ENCODE measurements around the gene MPO.

MPO gene

GRCh38 chr17:58312829-58313228 is 32.1 kb upstream of the MPO start:
- Mint-ChIP-seq H3K27me3 (no peaks in the 10 kb centered on the region), H3K27ac (no peak overlapping the region), H3K9me3 (no peaks in the 10 kb centered on the region), H3K4me3 (no peak overlapping the region), H3K4me1 (peaks cover 9% of the 10 kb centered on the region)
- no peak for ATAC-seq
- DNase-seq: no peak

DNA sequence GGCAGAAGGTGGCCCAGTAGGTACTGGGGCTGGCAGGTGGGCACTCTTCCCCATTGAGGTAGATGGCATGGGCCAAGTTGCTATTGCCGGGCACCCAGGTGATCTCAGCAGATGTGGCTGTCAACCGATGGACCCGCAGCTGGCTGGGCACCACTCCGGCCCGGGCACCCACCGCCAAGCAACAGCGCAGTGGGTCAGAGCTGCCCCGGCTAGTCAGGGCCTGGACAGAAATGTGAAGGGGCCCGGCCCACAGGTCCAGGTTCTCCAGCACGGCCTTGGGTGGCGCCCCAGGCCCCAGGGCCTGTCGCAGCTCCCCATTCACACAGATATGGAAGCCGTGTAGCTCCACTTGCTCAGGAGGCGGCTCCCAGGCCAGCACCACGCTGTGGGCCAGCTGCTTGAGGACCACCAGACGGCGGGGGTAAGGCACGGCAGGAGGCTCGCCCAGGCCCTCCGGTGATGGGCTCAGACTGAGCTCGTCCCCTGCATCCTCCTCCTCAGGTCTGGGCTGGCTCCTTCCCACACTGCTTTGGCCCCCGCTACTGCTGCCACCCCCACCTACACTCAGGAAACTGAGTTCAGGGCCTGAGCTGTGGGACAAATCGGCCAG is 31.4 kb upstream of the MPO start:
- no peak overlapping the region for H3K27ac Mint-ChIP-seq

DNA sequence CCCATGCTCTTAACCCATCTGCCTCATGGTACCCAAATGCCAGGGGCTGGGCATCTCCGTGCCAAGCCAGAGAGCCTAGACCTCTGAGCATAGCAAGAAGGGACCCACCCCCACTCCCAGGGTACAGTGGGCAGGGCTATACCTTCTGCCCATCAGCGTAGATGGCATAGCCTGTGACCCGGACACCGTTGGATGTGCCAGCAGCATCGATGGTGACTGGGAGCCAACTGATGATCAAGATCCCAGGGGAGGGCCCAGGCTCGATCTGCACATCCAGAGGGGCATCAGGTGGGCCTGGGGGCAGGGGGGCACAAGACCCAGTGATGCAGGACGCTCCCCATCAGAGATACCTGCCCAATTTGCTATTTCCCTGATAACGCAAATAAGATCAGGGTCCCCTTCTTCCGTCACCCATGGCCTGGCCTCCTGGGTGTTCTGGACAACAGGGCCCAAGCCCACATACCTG is 30.7 kb upstream of the MPO start:
- DNase-seq (no peak), ATAC-seq (no peak)
- Mint-ChIP-seq H3K27me3 (no peaks in the 10 kb centered on the region), H3K9me3 (no peaks in the 10 kb centered on the region), H3K4me1 (no peaks in the 10 kb centered on the region), H3K27ac (no peak overlapping the region), H3K4me3 (no peak overlapping the region)

More for the DNA sequence above, 31.4 kb upstream of the MPO start:
- ATAC-seq: no peak
- no peak overlapping the region for H3K4me3 Mint-ChIP-seq
- no peaks in the 10 kb centered on the region for H3K27me3 Mint-ChIP-seq
- peaks cover 2% of the 10 kb centered on the region for H3K4me1 Mint-ChIP-seq
- DNase-seq: no peak
- H3K9me3 Mint-ChIP-seq: no peaks in the 10 kb centered on the region

DNA sequence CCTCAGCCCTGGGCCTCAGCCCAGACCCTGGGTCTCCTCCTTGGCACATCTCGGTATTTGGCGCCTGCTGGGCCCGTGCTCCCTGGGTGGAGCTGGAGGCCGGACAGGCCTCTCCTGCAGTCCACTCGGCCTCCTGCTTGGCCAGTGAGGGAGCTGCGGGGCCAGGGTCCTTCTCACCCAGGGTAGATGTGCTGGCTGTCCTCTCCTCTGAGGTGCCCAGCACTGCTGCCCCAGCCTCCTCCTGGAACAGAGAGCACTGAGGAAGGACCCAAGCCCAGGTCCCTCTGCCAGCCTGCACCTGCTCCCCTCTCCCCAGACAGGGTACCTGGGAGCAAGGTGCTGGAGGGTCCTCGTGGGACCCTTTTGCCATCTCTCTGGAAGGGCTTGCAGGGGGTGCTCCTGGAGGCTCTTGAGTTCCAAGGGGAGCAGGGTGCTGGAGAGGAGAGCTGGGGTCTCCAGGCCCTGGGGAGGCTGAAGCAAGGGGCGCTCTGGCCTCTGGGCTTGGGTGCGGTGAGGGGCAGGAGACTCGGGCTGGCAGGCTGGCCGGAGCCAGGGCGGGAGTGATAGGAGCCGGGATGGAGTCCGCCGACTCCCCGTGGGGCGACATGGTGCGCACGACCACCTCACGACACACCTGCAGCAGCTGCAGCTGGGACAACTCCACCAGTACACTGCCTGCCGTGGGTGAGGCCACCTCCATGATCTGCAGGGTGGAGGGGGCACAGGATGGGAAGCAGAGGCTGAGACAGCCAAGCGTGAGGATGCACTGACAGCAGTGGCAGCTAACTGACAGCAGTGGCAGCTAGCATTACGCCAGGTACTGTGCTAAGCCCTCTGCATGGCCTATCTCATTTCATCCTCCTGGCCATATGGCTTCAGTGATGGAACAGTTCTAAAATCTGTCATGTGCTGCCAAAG is 30.0 kb upstream of the MPO start:
- Mint-ChIP-seq H3K9me3 (no peaks in the 10 kb centered on the region), H3K27me3 (no peaks in the 10 kb centered on the region), H3K27ac (peak overlapping the region in 1 of 2 donors; percentile 89), H3K4me1 (no peaks in the 10 kb centered on the region), H3K4me3 (no peak overlapping the region)
- ATAC-seq: no peak
- DNase-seq: no peak

GRCh38 chr17:58309918-58310259 is 29.2 kb upstream of the MPO start:
- Mint-ChIP-seq H3K9me3 (no peaks in the 10 kb centered on the region), H3K4me3 (no peak overlapping the region), H3K27ac (peak overlapping the region in 1 of 2 donors; percentile 79), H3K27me3 (no peaks in the 10 kb centered on the region), H3K4me1 (no peaks in the 10 kb centered on the region)
- DNase-seq: no peak
- ATAC-seq: peak; percentile 3

DNA sequence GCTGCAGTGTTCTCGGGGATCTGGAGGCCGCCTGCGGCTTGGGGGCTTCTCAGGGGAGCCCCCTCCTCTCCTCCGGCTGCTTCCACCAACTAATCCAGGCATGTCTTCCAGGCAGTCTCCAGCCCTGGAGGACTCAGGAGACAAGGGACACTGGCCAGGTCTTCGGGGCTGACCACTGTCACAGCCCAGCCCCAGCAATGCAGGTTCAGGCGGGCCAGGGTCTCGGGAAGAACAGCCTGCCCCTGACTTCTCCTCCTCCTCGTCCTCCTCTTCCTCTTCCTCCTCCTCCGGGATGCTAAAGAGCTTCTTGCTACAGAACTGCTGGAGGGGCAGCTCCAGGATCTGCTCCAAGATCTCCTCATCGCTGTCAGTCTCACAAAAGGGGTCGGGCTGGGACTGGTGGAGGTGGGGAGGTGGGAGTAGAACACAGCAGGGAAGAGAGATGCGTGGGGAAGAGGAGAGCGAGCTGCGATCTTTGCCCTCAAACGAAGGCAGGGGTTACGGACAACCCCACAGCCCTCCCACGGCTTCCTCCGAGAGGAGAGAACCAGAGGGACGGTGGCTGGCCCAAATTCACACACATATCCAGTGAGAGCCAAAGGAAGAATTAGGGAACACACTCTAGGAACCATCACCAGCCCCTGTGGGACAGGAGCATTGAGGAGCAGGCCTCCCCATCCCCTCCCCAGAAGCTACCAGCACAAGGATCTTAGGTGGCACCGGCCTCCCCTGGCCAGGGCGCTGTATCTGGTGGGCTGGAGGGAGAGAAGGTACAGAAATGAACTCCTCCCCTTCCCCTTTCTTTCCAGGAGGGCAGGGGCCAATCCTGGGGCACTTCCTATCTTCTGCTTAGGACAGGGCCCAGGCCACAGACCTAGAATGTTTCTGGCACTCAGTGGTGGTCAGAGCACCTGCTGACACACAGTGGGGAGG is 28.5 kb upstream of the MPO start:
- DNase-seq: no peak
- Mint-ChIP-seq H3K4me3 (no peak overlapping the region), H3K27me3 (no peaks in the 10 kb centered on the region), H3K9me3 (no peaks in the 10 kb centered on the region), H3K4me1 (no peaks in the 10 kb centered on the region), H3K27ac (no peak overlapping the region)
- no peak for ATAC-seq

DNA sequence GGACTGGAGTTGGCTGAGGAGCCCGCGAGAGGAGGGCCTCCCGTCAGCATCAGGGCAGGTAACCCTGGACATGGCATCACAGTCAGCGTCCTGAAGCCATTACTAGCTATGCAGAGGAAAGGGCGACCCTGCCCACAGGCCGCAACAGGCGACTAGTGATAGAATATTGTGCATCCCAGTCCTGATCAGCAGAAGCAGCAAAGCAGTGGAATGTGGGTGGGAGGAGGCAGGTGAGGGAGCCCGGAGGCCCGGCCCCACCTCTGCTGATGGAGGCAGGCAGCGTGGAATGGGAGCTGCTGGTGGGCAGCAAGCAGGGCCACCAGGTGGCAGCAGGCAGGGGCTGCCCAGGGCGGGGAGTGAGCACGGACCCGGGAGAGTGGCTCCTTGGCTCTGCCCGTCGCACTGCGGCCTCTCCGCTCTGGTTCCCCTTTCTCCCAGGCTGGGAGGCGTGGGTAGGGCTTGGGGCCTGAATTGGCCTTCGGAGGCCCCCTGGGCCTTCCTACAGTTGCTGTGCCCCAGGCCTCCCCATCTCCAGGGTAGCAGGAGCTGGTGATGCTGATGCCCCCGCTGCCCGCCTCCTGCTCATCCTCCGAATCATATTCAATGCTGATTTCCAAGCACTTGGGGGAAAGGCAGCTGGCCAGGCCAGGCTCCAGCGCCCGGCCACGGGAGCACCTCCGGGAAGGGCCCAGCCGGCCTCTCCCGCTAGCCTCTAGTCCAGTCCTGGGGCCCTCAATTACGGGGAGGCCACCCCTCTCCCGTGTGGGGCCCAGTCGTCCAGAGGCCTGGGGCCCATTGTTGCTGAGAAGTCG is 27.6 kb upstream of the MPO start:
- Mint-ChIP-seq H3K27me3 (no peaks in the 10 kb centered on the region), H3K27ac (no peak overlapping the region), H3K4me1 (no peaks in the 10 kb centered on the region), H3K4me3 (no peak overlapping the region), H3K9me3 (no peaks in the 10 kb centered on the region)
- ATAC-seq: peak; percentile 18
- DNase-seq: peak in 1 of 2 donors; percentile 15

- Mint-ChIP-seq H3K9me3 (no peaks in the 10 kb centered on the region), H3K27me3 (no peaks in the 10 kb centered on the region), H3K27ac (peak overlapping the region in 1 of 2 donors; percentile 88), H3K4me1 (no peaks in the 10 kb centered on the region), H3K4me3 (no peak overlapping the region)
- ATAC-seq (no peak), DNase-seq (no peak)
These were observed 26.9 kb upstream of the MPO start for GRCh38 chr17:58307468-58308172.

DNA sequence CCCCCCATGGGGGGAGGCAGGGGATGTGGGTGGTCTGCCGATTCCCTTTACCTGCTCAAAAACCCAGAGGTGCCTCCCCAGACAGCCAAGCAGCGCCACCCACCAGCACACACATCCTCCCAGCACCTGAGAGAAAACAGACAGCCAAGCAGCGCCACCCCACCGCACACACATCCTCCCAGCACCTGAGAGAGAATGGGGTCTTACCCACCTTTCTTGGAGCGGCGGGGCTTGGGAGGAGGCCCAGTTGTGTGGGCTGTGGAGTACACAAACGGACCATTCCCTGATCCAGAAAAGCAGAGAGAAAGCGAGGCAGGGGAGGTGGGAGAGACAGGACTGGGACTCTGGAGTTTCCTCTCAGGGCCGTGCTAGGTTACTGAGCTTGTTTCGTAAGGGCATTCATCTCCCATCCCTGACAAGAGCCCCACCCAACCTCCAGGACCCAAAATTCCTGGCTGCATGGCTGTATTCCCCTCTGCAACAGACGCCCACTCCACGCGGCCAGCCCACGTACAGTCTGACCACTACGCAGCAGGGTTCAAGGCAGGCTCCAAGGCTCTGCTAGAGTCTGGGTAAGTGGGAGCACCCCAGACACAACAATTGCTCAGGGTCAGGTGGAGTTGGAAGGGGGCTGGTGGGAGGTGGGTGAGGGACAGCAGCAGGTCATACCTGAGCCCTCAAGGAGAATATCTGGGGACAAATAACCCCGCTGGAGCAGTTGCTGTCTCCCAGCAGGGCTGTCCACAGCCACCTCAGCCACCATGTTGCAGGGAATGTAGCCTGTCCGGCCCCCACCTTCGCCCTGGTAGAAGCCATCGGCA is 25.6 kb upstream of the MPO start:
- Mint-ChIP-seq H3K9me3 (no peaks in the 10 kb centered on the region), H3K4me3 (no peak overlapping the region), H3K4me1 (no peaks in the 10 kb centered on the region), H3K27me3 (no peaks in the 10 kb centered on the region), H3K27ac (peak overlapping the region in 1 of 2 donors; percentile 57)
- DNase-seq (no peak), ATAC-seq (no peak)

DNA sequence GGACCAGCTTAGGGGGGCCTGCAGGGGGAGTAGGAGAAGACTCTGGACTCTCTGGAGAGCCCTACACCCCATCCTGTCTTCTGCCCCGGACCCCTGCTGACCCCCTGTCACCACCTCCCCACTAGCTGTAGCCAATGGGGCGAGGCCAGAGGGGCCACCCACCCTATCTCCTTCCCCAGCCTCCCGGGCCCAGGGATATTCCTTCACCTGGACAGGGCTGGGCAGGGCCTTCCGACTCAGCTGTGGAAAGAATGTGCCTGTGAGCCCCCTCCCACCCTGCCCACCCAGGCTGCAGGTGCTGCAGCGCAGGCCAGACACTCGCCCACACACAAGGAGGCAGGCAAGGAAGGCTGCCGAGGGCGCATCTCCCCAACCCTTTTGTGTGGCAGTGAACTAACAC is 24.9 kb upstream of the MPO start:
- no peaks in the 10 kb centered on the region for H3K4me1 Mint-ChIP-seq

DNA sequence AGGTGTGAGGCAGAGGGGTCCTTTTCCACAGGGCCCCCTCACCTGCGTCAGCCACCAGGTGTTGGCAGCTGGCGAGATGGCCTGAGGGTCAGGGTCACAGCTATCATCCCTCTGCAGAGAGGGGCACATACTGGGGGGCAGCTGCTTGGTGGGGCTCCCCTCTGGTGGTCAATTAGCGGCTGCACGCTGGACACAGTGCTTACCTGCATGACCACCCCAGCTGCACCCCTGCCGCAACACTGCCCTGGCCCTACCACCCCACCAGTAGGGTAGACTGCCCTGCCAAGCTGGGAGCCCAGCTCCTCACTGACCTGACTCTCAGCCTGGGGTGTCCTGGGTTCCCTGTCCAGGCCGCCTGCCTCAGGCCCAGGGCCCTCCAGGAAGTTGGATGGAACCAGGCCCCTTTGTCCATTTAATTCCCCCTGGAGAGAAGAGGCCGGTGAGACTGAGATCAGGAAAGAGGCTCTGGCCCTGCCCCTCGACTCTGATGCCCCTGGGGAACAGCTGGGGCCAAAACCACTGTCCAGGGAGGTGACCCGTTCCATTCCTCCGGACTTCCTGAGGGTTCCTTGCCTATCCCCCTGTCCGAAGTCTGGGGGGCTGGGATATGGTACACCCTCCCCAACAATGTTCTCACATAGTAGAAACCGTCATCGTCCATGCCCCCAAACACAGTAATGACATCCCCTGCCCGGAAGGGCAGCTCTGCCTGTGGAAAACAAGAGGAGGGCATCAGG is 24.2 kb upstream of the MPO start:
- no peak for ATAC-seq
- no peak for DNase-seq
- H3K27me3 Mint-ChIP-seq: no peaks in the 10 kb centered on the region
- no peaks in the 10 kb centered on the region for H3K4me1 Mint-ChIP-seq
- peak overlapping the region in 1 of 2 donors; percentile 62 for H3K27ac Mint-ChIP-seq
- no peak overlapping the region for H3K4me3 Mint-ChIP-seq
- H3K9me3 Mint-ChIP-seq: no peaks in the 10 kb centered on the region

More for the DNA sequence above, 24.9 kb upstream of the MPO start:
- Mint-ChIP-seq H3K4me3 (no peak overlapping the region), H3K27me3 (no peaks in the 10 kb centered on the region), H3K9me3 (no peaks in the 10 kb centered on the region), H3K27ac (no peak overlapping the region)
- DNase-seq (no peak), ATAC-seq (no peak)

DNA sequence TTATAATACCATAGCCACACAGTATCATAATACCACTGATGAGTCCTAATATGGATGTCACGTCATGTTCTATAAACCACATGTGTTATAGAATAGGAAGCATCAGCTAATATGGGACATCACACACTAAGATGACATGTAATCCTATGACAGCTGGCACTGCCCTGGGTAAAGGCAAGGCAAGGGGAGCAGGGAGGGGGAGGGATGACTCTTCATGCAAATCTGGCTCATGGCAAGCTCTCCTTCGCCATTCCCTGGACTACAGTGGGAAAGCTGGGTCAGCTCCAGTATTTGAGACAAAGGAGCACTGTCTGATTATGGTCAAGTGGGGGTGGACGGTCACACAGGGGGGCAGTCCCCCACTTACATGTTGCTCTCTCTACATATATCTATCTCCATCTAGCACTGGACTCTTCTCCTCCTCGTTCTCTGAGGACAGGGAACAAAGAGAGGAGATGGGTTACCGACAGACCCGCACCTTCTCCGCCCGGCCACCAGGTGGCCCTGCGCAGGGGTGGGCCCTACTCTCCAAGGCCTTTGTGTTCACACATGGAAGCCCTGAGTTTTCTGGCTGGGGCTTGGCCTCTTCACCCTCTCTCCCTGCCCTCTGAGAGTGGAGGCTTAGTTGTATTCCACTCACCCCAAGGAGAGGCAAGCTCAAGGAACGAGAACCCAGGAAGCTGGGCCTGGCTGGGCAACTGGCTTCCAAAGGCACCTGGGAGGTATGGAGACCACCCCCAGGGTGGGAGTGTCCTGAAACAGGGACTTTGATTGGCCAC is 23.4 kb upstream of the MPO start:
- no peaks in the 10 kb centered on the region for H3K9me3 Mint-ChIP-seq
- H3K27me3 Mint-ChIP-seq: no peaks in the 10 kb centered on the region
- H3K27ac Mint-ChIP-seq: peak overlapping the region; percentile 1 to 27
- peak; percentile 57 to 68 for DNase-seq
- peak; percentile 88 for ATAC-seq
- no peaks in the 10 kb centered on the region for H3K4me1 Mint-ChIP-seq
- no peak overlapping the region for H3K4me3 Mint-ChIP-seq
